HT1080 (cell line): ENCODE measurements around the gene BCKDHA. TPM values are rescaled to one million over a fixed set of nuclear protein-coding genes. Genes with fewer than 3 reads are reported as not detected.
A peak's percentile ranks its signal among the peaks of the same experiment; 100 is the strongest.
"Not testable (repeated sequence)": the region's sequence is repeated elsewhere in the genome, so short reads cannot be mapped to it uniquely, and the experiment has no call there.

Experiments used
- DNase-seq: peaks from one replicate; pipeline ENCODE4 v3.0.0-alpha.2; 2015; ENCODE audit warnings: low read depth
- small RNA-seq: library from RNA; depleted of rRNA; stranded (forward); fragments of <200 nt; gene quantifications from one replicate; pipeline ENCODE3, GENCODE V24; 2014
- total RNA-seq: library from RNA; depleted of rRNA; stranded (reverse); fragments of >200 nt; shearing (Covaris generic); gene quantifications from 2 replicates; pipeline ENCODE4 v1.2.3, GENCODE V29; 2014; rRNA removed

The BCKDHA gene
- total RNA-seq, 1 experiment from 2014 or later, result 24.2 TPM

DNA sequence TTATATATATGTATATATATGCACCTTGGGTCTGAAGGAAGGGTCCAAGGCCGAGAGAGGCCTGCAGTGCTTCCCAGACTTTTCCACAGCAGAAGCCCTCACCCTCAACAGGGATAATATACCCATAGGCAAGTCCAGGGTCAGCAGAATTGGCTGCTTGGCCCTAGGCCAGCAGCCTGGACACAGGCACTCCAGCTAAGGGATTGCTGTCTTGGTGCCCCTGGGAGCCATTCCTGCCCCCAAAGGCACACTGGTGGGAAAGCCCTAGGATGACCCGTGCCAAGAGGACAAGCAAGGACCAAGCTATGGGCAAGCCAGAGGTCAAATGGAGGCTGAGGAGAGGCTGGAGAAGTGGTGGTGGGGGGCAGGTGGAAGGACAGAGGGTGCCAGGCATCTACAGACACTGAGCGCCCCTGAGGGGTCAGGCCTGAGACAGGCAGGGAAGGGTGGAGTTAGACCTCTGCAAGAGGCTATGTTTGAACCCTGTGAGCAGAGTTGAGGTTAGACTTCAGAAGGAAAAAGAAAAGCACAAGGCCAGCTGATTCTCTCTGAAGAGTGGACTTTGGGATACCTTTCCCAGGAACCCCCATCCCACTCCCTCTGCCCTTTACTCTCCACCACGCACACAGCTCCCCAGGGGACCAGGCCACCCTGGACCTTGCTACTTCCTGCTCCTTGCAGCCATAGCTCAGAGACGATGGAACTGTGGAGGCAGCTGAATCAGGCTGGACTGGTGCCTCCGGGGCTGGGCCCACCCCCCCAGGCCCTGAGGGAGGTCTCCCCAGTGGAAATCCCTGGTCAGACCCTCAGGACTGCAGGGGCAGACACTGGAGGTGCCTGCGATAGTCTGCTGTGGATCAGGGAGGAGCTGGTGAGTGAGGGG, 45.1 kb downstream of the BCKDHA start, which contains the start of gene ERICH4:
ERICH4 (plus strand) TSS at position 684 of the 883 bp plus-strand sequence; CDS start at position 698, 14 bp downstream.
- DNase-seq, result no peak

GRCh38 chr19:41443813-41444455, 46.3 kb downstream of the BCKDHA start:
- no peak for DNase-seq

GRCh38 chr19:41445575-41445974, 48.0 kb downstream of the BCKDHA start:
- no peak for DNase-seq

- no peak for DNase-seq
Observed at GRCh38 chr19:41447732-41448332, 50.2 kb downstream of the BCKDHA start.

GRCh38 chr19:41449079-41449864, 51.7 kb downstream of the BCKDHA start:
- peak; percentile 73 for DNase-seq

GRCh38 chr19:41449865-41450178, 52.2 kb downstream of the BCKDHA start:
- DNase-seq, result no peak

DNA sequence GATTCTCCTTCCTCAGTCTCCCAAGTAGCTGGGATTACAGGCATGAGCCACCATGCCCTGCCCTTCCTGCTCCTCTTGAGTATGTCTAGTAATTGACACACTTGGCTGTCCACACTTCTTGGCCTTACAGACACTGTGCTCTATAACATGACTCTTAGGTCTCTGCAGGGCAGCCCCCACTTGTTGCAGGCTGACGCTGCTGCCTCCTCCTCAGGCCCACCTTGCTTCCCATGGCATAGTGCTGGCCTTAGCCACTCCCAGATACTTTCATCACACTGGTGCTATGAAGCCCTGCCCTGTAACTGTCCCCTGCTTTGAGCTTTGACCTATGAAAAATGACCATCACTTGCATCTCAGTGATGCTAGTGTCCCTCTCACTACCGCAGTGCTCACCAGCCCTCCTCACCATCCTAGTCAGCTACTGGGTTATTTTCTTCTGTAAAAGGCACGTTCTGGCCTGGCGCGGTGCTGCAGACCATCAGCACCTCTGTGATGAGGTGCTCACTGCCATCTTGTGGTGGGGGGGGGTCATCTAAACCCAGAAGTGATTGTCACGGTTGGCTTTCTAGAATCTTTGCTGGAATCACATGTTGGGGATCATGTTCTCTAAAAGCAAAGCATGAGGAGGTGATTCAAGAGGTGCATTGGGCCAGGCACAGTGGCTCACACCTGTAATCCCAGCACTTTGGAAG, 55.1 kb downstream of the BCKDHA start:
- no peak for DNase-seq

DNA sequence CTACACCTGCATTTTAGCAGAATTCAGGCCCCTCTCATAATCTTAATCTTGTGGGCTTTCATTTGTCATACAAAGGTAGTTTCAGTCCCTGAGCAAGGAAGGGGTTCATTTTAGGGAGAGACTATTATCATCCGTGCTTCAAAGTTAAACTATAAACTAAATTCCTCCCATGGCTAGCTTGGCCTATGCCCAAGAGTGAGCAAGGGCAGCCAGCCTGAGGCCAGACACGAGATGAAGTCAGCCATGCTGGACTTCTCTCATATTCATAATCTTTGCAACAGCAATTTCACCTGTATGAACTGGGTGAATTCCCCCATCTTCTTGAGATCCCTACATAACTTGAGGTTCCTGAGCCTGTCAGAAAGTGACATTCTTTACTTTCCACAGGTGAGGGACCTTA, 58.3 kb downstream of the BCKDHA start:
- no peak for DNase-seq

DNA sequence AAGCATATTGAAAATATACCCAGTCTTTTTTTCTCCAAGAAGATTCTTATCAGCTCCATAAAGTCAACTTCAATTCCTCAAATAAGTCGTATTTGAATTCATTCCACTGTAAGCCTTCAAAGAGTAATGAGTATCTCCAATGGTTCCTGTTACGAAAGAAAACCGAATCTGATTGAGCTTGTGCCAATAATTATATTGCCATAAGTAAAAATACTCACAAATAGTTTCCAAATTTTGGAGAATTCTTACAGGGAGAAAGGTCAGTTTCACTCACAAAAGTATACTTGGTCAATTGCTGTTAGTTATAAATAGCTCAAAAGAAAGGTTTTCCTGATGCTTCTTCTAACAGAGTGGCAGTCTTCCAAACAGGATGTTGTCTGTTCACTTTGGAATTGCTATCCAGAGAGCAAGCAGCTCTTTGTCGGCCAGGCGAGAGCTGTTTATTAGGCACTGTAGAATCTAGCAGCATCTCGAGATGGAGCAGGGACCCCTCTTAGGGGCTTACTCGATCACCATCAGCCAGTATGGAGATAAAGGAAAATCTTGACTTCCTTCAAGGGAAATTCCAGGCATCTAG, 58.8 kb downstream of the BCKDHA start:
- no peak for DNase-seq

- DNase-seq, result no peak
Observed at GRCh38 chr19:41457241-41457640, 59.6 kb downstream of the BCKDHA start.

GRCh38 chr19:41462497-41462896, 64.9 kb downstream of the BCKDHA start:
- DNase-seq, result no peak

DNA sequence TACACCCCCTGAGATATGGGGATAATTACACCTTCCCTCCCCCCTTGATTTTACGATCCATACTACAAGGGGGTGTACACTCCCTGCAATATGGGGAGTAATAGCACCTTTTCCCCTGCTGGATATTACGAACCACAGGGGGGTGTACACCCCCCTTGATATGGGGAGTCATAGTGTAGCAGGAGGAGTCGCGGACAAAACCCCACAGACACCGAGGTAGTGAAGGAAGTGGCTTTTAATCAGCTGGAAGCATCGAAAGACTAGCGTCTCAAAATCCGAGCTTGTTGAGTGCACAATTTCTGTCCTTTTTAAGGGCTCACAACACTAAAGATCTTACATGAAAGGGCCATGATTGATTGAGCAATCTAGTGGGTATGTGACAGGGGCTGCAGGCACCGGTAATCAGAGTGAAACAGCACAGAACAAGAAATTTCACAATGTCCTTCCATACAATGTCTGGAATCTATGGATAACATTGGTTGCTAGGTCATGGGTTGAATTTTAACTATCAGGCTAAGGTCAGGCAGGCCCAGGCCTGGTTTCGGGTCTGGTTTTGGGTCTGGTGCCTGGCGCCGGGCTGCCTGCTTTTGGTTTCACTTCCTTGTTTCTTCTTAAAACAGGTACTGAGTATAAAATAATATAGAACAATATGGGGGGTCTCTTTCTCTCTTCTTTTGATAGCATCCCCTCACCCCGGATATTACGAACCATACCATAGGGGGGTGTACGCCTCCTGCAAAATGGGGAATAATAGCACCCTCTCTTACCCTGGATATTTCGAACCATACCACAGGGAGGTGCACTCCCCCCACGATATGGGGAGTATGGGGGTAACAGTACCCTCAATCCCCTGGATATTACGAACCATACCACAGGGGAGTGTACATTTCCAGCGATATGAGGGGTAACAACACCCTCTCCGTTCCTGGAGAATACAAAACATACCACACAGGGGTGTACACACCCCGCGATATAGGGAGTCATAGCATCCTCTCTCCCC, 65.9 kb downstream of the BCKDHA start:
- DNase-seq, result not testable (repeated sequence)

Small RNA genes lying within 50 kb of the gene (small RNA-seq; reads per million reads assigned to genes)
- not detected for gene RF00017

Other genes starting within 250 kb of the BCKDHA start
- 1.4 and 1.7 TPM in 2 replicates for gene CYP2S1, start 204.6 kb upstream of the BCKDHA start, total RNA-seq
- gene AXL, start 178.6 kb upstream of the BCKDHA start, total RNA-seq, result 613 and 754 TPM in 2 replicates
- gene HNRNPUL1, start 133.4 kb upstream of the BCKDHA start, total RNA-seq, result 160 and 187 TPM in 2 replicates
- gene CCDC97, start 87.6 kb upstream of the BCKDHA start, total RNA-seq, result 10.0 and 14.3 TPM in 2 replicates
- gene TGFB1, start 43.9 kb upstream of the BCKDHA start, total RNA-seq, result 17.4 and 59.9 TPM in 2 replicates
- gene B9D2, start 33.7 kb upstream of the BCKDHA start, total RNA-seq, result 6.1 and 9.4 TPM in 2 replicates
- 1.2 and 5.3 TPM in 2 replicates for gene TMEM91, start 21.3 kb upstream of the BCKDHA start, total RNA-seq
- 64.9 and 72.5 TPM in 2 replicates for gene EXOSC5, start 459 bp upstream of the BCKDHA start, total RNA-seq
- not detected in 2 replicates for gene B3GNT8, start 29.6 kb downstream of the BCKDHA start, total RNA-seq
- 47.1 and 58.0 TPM in 2 replicates for gene DMAC2, start 42.1 kb downstream of the BCKDHA start, total RNA-seq
- gene ERICH4, start 45.3 kb downstream of the BCKDHA start, total RNA-seq, result not detected in 2 replicates
- not detected in 2 replicates for gene CEACAM21, start 178.3 kb downstream of the BCKDHA start, total RNA-seq
- not detected in 2 replicates for gene CEACAM4, start 229.3 kb downstream of the BCKDHA start, total RNA-seq